H1 (cell line): ENCODE results near the gene PRR5L. TPM values are rescaled to one million over a fixed set of nuclear protein-coding genes. Genes with fewer than 3 reads are reported as not detected.

ENCODE experiments used
- CTCF ChIA-PET: fragments of 300-600 bp; sonication (Branson Sonifier 250); formaldehyde crosslinking; loops from one replicate; lab custom pipeline; 2021; ENCODE audit not compliant: partially characterized antibody; lab: Charles Lee
- POLR2A ChIA-PET: fragments of 300-600 bp; sonication (Branson Sonifier 250); formaldehyde crosslinking; loops from one replicate; lab custom pipeline; 2021; ENCODE audit warnings: inconsistent platforms; ENCODE audit not compliant: partially characterized antibody; lab: Charles Lee
- DNase-seq, 2 experiments: peaks; one replicate each; pipeline versions ENCODE4 v3.0.0 to v3.0.0-alpha.2; 2010 to 2022; ENCODE audit warnings: low spot score in 2 of 2, low read depth in 1 of 2, mixed read lengths in 1 of 2
- FAIRE-seq: peaks from 2 replicates; lab custom pipeline; 2011; peaks lifted over from hg19 to GRCh38; lab: Jason Lieb, UNC
- H2AFZ ChIP-seq: 2 replicates; pipeline ENCODE4 v1.8.1; 2012; ENCODE audit warnings: low read length, inconsistent platforms
- H2AK5ac ChIP-seq: 2 replicates; pipeline ENCODE4 v1.6.1; 2013; ENCODE audit warnings: low read depth, low read length
- H2BK120ac ChIP-seq: replicated peaks from 2 replicates; pipeline ENCODE3; 2013; ENCODE audit warnings: low read depth, low read length, inconsistent platforms
- H2BK12ac ChIP-seq: 2 replicates; pipeline ENCODE4 v1.6.1; 2013; ENCODE audit warnings: low read depth, low read length
- H2BK15ac ChIP-seq: 2 replicates; pipeline ENCODE4 v1.6.1; 2013; ENCODE audit warnings: low read length
- H2BK20ac ChIP-seq: 2 replicates; pipeline ENCODE4 v1.6.1; 2013; ENCODE audit warnings: low read length
- H2BK5ac ChIP-seq: 2 replicates; pipeline ENCODE4 v1.6.1; 2013; ENCODE audit warnings: low read depth, low read length
- H3K14ac ChIP-seq: 2 replicates; pipeline ENCODE4 v1.6.1; 2013; ENCODE audit warnings: inconsistent platforms; ENCODE audit not compliant: insufficient read length
- H3K18ac ChIP-seq: 2 replicates; pipeline ENCODE4 v1.6.1; 2013; ENCODE audit warnings: low read length; ENCODE audit errors: extremely low read depth
- H3K23ac ChIP-seq: 2 replicates; pipeline ENCODE4 v1.6.1; 2013; ENCODE audit warnings: inconsistent platforms; ENCODE audit not compliant: insufficient read length
- H3K23me2 ChIP-seq: 2 replicates; pipeline ENCODE4 v1.6.1; 2013; ENCODE audit warnings: low read depth, low read length
- H3K27ac ChIP-seq: 2 replicates; pipeline ENCODE4 v1.6.1; 2011; ENCODE audit warnings: low read depth, low read length, inconsistent platforms
- H3K27me3 ChIP-seq, 4 experiments: replicated peaks in 1 of 4; 1 replicate in 1 of 4; 2 replicates in 3 of 4; pipeline versions ENCODE4 v1.6.1 to v1.8.1; 2011 to 2013; ENCODE audit warnings: low read length in 3 of 4, mild to moderate bottlenecking in 3 of 4, inconsistent platforms in 2 of 4, mixed read lengths in 2 of 4, moderate library complexity in 1 of 4; ENCODE audit not compliant: control insufficient read depth in 3 of 4, insufficient read depth in 3 of 4; ENCODE audit errors: extremely low read depth in 1 of 4
- H3K36me3 ChIP-seq, 4 experiments: 2 replicates each; pipeline versions ENCODE4 v1.6.1 to v1.8.1; 2011 to 2013; ENCODE audit warnings: mild to moderate bottlenecking in 4 of 4, low read length in 3 of 4, moderate library complexity in 2 of 4, control low read depth in 1 of 4, inconsistent platforms in 1 of 4; ENCODE audit not compliant: insufficient read depth in 4 of 4, control insufficient read depth in 2 of 4
- H3K4ac ChIP-seq: replicated peaks from 2 replicates; pipeline ENCODE3; 2013; ENCODE audit warnings: low read length, low read depth, mixed read lengths, inconsistent platforms; ENCODE audit not compliant: insufficient read length
- H3K4me1 ChIP-seq, 4 experiments: replicated peaks in 1 of 4; 1 replicate in 1 of 4; 2 replicates in 3 of 4; pipeline versions ENCODE4 v1.6.1 to v1.8.1; 2011 to 2013; ENCODE audit warnings: low read length in 3 of 4, inconsistent platforms in 2 of 4, mixed read lengths in 1 of 4; ENCODE audit not compliant: insufficient read depth in 4 of 4, control insufficient read depth in 3 of 4
- H3K4me2 ChIP-seq, 2 experiments: 2 replicates each; pipeline versions ENCODE4 v1.6.1 to v1.8.1; 2011 to 2013; ENCODE audit warnings: low read depth in 2 of 2, low read length in 2 of 2, control low read depth in 1 of 2, inconsistent platforms in 1 of 2, mild to moderate bottlenecking in 1 of 2; ENCODE audit not compliant: insufficient read depth in 1 of 2
- H3K4me3 ChIP-seq, 4 experiments: fragments of 200-600, 300-600 bp in 1 of 4; sonication (generic), shearing (Covaris generic), sonication (Bioruptor Twin) in 1 of 4; 2 replicates each; pipeline versions ENCODE4 v1.5.1 to v1.8.1; 2011 to 2016; ENCODE audit warnings: low read length in 4 of 4, low read depth in 3 of 4, control low read depth in 2 of 4, inconsistent platforms in 2 of 4, mild to moderate bottlenecking in 2 of 4, mixed read lengths in 1 of 4, moderate library complexity in 1 of 4; ENCODE audit not compliant: insufficient read depth in 2 of 4; ENCODE audit errors: extremely low read depth in 1 of 4
- H3K56ac ChIP-seq: replicated peaks from 2 replicates; pipeline ENCODE3; 2013; ENCODE audit warnings: low read depth, mild to moderate bottlenecking, mixed read lengths, low read length, inconsistent platforms; ENCODE audit not compliant: insufficient read length
- H3K79me1 ChIP-seq: 2 replicates; pipeline ENCODE4 v1.6.1; 2013; ENCODE audit warnings: low read depth, low read length, control low read depth
- H3K79me2 ChIP-seq, 2 experiments: 2 replicates each; pipeline versions ENCODE4 v1.6.1 to v1.8.1; 2012 to 2013; ENCODE audit warnings: low read length in 2 of 2, mild to moderate bottlenecking in 2 of 2, inconsistent platforms in 1 of 2; ENCODE audit not compliant: insufficient read depth in 2 of 2, control insufficient read depth in 1 of 2
- H3K9ac ChIP-seq, 4 experiments: replicated peaks in 1 of 4; 1 replicate in 1 of 4; 2 replicates in 3 of 4; pipeline versions ENCODE4 v1.6.1 to v1.8.1; 2011 to 2013; ENCODE audit warnings: low read depth in 3 of 4, low read length in 3 of 4, control low read depth in 2 of 4, mild to moderate bottlenecking in 2 of 4, moderate library complexity in 2 of 4, inconsistent platforms in 1 of 4; ENCODE audit errors: extremely low read depth in 1 of 4
- H3K9me3 ChIP-seq, 2 experiments: 2 replicates each; pipeline versions ENCODE4 v1.6.1 to v1.8.1; 2012 to 2013; ENCODE audit warnings: mild to moderate bottlenecking in 2 of 2, moderate library complexity in 2 of 2, control low read depth in 1 of 2, inconsistent platforms in 1 of 2, low read depth in 1 of 2, low read length in 1 of 2, mixed read lengths in 1 of 2; ENCODE audit not compliant: insufficient read depth in 2 of 2
- H4K20me1 ChIP-seq, 2 experiments: replicated peaks in 1 of 2; 2 replicates each; pipeline versions ENCODE3 to v1.8.1; 2011 to 2013; ENCODE audit warnings: inconsistent platforms in 2 of 2, low read length in 2 of 2, mild to moderate bottlenecking in 1 of 2; ENCODE audit not compliant: insufficient read depth in 2 of 2, control insufficient read depth in 1 of 2
- H4K5ac ChIP-seq: 2 replicates; pipeline ENCODE4 v1.6.1; 2013; ENCODE audit warnings: low read length, low read depth, mixed read lengths, inconsistent platforms; ENCODE audit not compliant: insufficient read length
- H4K8ac ChIP-seq: 2 replicates; pipeline ENCODE4 v1.8.0; 2013; ENCODE audit warnings: mild to moderate bottlenecking, moderate library complexity, low read length, inconsistent platforms; ENCODE audit not compliant: insufficient read depth; ENCODE audit errors: extremely low read depth
- H4K91ac ChIP-seq: replicated peaks from 2 replicates; pipeline ENCODE3; 2013; ENCODE audit warnings: low read length, mixed read lengths, inconsistent platforms; ENCODE audit not compliant: insufficient read length
- RBBP5 ChIP-seq: IDR thresholded peaks from 2 replicates; pipeline ENCODE4 v1.7.1; 2012; ENCODE audit warnings: low read depth, mild to moderate bottlenecking, inconsistent platforms, low read length, moderate library complexity, borderline replicate concordance
- YY1 ChIP-seq: IDR thresholded peaks from 2 replicates; pipeline ENCODE4 v1.6.1; 2011; ENCODE audit warnings: low read depth, mild to moderate bottlenecking, low read length
- WGBS, 2 experiments: shearing (Covaris generic) in 1 of 2; methylation state at CpG; one replicate each; pipeline versions ENCODE4 v1.1.6 to v1.1.7; 2013 to 2015; ENCODE audit warnings: low lambda C conversion rate in 2 of 2, mixed read lengths in 2 of 2, inconsistent platforms in 1 of 2, low coverage in 1 of 2, missing lambda C conversion rate in 1 of 2; ENCODE audit not compliant: insufficient replicate concordance in 2 of 2, insufficient coverage in 1 of 2, insufficient read length in 1 of 2; ENCODE audit errors: extremely low coverage in 1 of 2, missing lambda C conversion rate in 1 of 2; 5-methylcytosine and 5-hydroxymethylcytosine counted together
- polyA plus RNA-seq, 7 experiments: library from polyadenylated mRNA; depleted of rRNA in 3 of 7; stranded (reverse) in 5 of 7; unstranded in 2 of 7; fragments of >200 nt in 5 of 7; fragments of 200-250 nt in 2 of 7; gene quantifications; 1 replicate in 5 of 7; 2 replicates in 1 of 7; 4 replicates in 1 of 7; pipeline versions ENCODE4 v1.2.1 to v1.2.3, GENCODE V29; 2011 to 2013; ENCODE audit warnings: missing spikeins in 2 of 7, mixed read lengths in 2 of 7
- total RNA-seq: library from RNA; stranded (reverse); fragmentation: NEBNext Ultra II Directional; extraction: Animal tissue kit (Norgen Biotek cat#: 25700); gene quantifications from 2 replicates; pipeline ENCODE4 v1.2.1, GENCODE V29; 2021

The PRR5L gene
- total and polyA plus RNA-seq, 2 of the 8 experiments (the other 6 are each of a cell fraction or from before 2014, with no cell fraction given): 6.6 to 10.1 TPM

GRCh38 chr11:36248436-36248835, 47.7 kb upstream of the PRR5L start:
- H4K91ac ChIP-seq: no peak overlapping the region
- no peak overlapping the region for H3K18ac ChIP-seq
- no peak overlapping the region for H4K5ac ChIP-seq
- no peak overlapping the region for H3K9ac ChIP-seq
- FAIRE-seq (no peak), DNase-seq (no peak)
- no peak overlapping the region for H2BK120ac ChIP-seq
- ChIA-PET POLR2A (no interaction called here), CTCF (interaction anchor here (0.6 to 4.1 kb wide), 10 partner anchors 9 to 644 kb away, joined by 3 to 25 read pairs (median 4); no protein-coding TSS in a partner anchor)
- no peak overlapping the region for H3K23ac ChIP-seq
- H3K79me1 ChIP-seq: no peaks in the 10 kb centered on the region
- H4K8ac ChIP-seq: no peak overlapping the region
- no peak overlapping the region for H3K27ac ChIP-seq
- H3K4me1 ChIP-seq: no peaks in the 10 kb centered on the region
- no peak overlapping the region for H3K56ac ChIP-seq
- no peak overlapping the region for H2BK20ac ChIP-seq
- no peak overlapping the region for H2BK15ac ChIP-seq
- no peaks in the 10 kb centered on the region for H3K23me2 ChIP-seq
- H2BK5ac ChIP-seq: no peak overlapping the region
- H3K9me3 ChIP-seq: peaks cover 0 to 6% of the 10 kb centered on the region in 2 experiments; a peak in 1 of 4 replicates
- H2AK5ac ChIP-seq: no peak overlapping the region
- WGBS, 2 experiments: 88% methylated on average over 4 of the region's 4 CpGs; no CpG with 5 or more reads in 1 of the 2 experiments
- H3K14ac ChIP-seq: no peak overlapping the region
- H3K36me3 ChIP-seq: no peaks in the 10 kb centered on the region
- H4K20me1 ChIP-seq: no peaks in the 10 kb centered on the region
- H2AFZ ChIP-seq: no peak overlapping the region
- no peak overlapping the region for H3K4ac ChIP-seq
- H3K27me3 ChIP-seq: no peaks in the 10 kb centered on the region
- no peaks in the 10 kb centered on the region for H3K79me2 ChIP-seq
- H3K4me3 ChIP-seq: no peak overlapping the region
- no peak overlapping the region for H3K4me2 ChIP-seq
- H2BK12ac ChIP-seq: no peak overlapping the region
- TF ChIP-seq RBBP5: no peak
- TF ChIP-seq YY1: no peak
